Prostate gland (tissue), 1 donor: Measurements from ENCODE around the gene GGN.

ENCODE experiments used
- POLR2A ChIP-seq: fragments of 450-650 bp; IDR thresholded peaks from one replicate; pipeline ENCODE4 v1.6.1; 2016; ENCODE audit warnings: antibody characterized with exemption, mild to moderate bottlenecking
- POLR2AphosphoS5 ChIP-seq: sonication (generic); formaldehyde crosslinking; IDR thresholded peaks from one replicate; pipeline ENCODE4 v1.6.1; 2017; ENCODE audit warnings: antibody characterized with exemption

GRCh38 chr19:38381138-38381537 lies 6.7 kb downstream of the GGN start:
- TF ChIP-seq POLR2A (no peak), POLR2AphosphoS5 (no peak)
